Renal cortex interstitium (tissue), 15 donors: Measurements from ENCODE around the gene NLRC5. TPM values are rescaled to one million over a fixed set of nuclear protein-coding genes. Genes with fewer than 3 reads are reported as not detected.

ENCODE experiments used
- DNase-seq, 11 donors: peaks; one replicate each; pipeline ENCODE4 v3.0.0-alpha.2; 2013; ENCODE audit warnings: low read depth in 9 of 11, low spot score in 4 of 11; ENCODE audit errors: extremely low read depth in 1 of 11
- long read RNA-seq, 16 experiments: transcript quantifications; one replicate each; lab custom pipeline, GENCODE V29; 2026
- polyA plus RNA-seq, 3 donors: library from polyadenylated mRNA; unstranded; fragments of 120-200 nt; gene quantifications; one replicate each; pipeline ENCODE4 v1.2.1, GENCODE V29; 2013; ENCODE audit not compliant: insufficient read length in 3 of 3

The NLRC5 gene, protein sequence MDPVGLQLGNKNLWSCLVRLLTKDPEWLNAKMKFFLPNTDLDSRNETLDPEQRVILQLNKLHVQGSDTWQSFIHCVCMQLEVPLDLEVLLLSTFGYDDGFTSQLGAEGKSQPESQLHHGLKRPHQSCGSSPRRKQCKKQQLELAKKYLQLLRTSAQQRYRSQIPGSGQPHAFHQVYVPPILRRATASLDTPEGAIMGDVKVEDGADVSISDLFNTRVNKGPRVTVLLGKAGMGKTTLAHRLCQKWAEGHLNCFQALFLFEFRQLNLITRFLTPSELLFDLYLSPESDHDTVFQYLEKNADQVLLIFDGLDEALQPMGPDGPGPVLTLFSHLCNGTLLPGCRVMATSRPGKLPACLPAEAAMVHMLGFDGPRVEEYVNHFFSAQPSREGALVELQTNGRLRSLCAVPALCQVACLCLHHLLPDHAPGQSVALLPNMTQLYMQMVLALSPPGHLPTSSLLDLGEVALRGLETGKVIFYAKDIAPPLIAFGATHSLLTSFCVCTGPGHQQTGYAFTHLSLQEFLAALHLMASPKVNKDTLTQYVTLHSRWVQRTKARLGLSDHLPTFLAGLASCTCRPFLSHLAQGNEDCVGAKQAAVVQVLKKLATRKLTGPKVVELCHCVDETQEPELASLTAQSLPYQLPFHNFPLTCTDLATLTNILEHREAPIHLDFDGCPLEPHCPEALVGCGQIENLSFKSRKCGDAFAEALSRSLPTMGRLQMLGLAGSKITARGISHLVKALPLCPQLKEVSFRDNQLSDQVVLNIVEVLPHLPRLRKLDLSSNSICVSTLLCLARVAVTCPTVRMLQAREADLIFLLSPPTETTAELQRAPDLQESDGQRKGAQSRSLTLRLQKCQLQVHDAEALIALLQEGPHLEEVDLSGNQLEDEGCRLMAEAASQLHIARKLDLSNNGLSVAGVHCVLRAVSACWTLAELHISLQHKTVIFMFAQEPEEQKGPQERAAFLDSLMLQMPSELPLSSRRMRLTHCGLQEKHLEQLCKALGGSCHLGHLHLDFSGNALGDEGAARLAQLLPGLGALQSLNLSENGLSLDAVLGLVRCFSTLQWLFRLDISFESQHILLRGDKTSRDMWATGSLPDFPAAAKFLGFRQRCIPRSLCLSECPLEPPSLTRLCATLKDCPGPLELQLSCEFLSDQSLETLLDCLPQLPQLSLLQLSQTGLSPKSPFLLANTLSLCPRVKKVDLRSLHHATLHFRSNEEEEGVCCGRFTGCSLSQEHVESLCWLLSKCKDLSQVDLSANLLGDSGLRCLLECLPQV (N-terminal part only)
- polyA plus RNA-seq, result 1 to 10 TPM; 2.3 to 4.2 (median 2.6) TPM
- long read RNA-seq, donor 1, result 0 reads
- long read RNA-seq, donor 2, result 0 reads
- long read RNA-seq, donor 3, result 0 reads
- long read RNA-seq, donor 4, result 0 reads
- long read RNA-seq, donor 5, result 0 reads
- long read RNA-seq, donor 6, result 0 reads
- long read RNA-seq, donor 7, result 0 reads
- long read RNA-seq, donor 8, result 0 reads
- long read RNA-seq, donor 9, result 0 reads
- long read RNA-seq, donor 10, partial matches to known transcripts, result 0 of 1 reads
- long read RNA-seq, donor 10, other reads (novel, unspliced or antisense), result 0 of 1 reads
- long read RNA-seq, donor 11, result 0 reads
- long read RNA-seq, donor 12, result 0 reads
- long read RNA-seq, donor 13, result 0 reads
- long read RNA-seq, donor 14, result 0 reads
- long read RNA-seq, donor 15, result 0 reads
- long read RNA-seq, donor 16, partial matches to known transcripts, result 0 of 1 reads
- long read RNA-seq, donor 16, other reads (novel, unspliced or antisense), result 0 of 1 reads

DNA sequence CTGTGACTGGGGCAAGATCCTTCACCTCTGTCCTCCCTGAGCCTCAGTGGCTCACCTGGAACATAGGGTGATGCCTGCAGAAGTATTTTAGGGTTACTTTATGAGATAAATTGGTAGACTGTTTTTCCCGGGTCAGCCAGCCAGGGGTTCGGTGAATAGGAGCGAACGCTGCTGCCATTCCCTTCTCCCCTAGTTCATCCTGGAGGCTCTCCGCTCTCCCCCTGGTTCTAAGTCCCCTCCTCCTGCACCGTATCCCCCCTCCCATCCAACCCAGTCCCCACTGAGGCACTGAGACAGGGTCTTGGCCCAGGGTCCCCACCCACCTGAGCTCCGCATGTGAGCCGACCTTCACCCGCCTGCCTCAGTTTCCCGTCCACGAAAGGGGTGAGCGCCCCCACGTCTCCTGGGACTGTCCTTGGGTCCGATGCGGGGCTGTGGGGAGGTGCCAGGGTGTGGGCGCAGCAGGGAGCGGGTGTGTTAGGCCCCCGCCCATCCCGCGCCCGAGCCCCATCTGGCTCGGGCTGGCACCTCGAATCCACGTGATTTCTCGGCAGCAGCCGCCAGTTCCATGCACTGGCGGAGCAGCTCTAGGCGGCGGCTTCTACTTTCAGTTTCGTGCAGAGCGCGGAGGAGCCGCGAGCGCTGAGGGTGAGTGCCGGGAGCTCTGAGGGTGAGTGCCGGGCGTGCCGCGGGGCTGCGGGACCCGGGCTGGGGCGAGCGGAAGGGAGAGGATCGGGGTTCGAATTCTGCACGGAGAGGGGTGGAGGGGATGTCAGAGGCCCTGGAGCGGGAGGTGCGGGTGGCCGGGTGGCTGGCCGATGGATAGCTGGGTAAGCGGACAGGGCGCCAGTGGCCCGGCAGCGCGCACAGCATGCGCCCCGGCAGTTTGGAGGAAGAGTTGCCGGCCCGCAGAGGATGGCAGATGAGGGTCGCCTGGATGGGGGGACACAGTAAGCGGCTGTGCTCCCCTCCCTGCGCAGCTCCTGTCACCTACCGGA, at the start of gene NLRC5:
Gene NLRC5, plus strand, starts transcription at position 610 of the 998 bp plus-strand sequence. CDS start 31,156 bp downstream, outside the sequence.
- DNase-seq, result peak; percentile 41 to 68 (median 64)

DNA sequence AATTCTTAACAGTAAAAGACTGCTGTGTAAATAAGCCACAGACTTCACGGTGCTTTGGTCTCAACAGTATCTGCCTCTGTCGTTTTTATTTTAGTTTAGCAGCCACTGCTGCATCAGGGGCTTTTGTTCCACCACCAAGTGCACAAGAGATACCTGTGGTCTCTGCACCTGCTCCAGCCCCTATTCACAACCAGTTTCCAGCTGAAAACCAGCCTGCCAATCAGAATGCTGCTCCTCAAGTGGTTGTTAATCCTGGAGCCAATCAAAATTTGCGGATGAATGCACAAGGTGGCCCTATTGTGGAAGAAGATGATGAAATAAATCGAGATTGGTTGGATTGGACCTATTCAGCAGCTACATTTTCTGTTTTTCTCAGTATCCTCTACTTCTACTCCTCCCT, 49.6 kb upstream of the NLRC5 start:
- DNase-seq, result no peak

DNA sequence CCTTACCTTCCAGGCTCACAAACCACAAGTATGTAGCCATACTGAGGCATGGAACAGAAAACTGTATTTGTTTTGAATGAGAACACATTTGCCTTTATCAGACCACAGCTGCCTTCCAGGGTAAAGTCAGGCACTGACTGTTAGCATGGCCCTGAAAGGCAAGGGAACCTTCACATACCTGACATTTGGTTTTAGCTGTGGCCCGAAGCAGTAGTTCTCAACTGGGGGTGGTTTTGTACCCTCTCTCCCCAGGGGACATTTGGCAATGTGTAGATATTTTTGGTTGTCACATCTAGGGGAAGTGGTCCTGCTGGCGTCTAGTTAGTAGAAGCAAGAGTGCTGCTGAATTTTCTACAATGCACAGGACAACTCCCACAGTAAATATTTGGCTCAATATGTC, 48.3 kb upstream of the NLRC5 start:
- no peak for DNase-seq

DNA sequence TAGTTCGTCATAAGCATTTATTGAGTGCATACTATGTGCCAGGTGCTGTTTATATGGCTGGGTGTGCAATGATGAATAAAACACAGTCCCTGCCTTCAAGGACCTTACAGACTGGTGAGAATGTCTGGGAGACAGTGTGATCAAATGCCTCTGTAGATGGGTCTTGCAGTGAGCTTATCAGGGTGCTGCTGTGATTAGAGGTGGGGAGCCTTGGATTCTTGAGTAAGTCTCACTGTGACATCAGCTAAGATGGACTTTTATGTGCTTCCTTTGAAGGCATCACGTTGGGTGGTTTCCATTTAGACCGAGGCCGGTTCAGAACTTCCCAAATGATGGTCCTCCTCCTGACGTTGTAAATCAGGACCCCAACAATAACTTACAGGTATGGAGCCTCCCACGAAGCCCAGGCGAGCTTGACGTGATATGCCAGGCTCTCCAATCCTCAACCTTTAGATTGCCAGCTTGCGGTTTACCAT, 47.5 kb upstream of the NLRC5 start:
- no peak for DNase-seq

DNA sequence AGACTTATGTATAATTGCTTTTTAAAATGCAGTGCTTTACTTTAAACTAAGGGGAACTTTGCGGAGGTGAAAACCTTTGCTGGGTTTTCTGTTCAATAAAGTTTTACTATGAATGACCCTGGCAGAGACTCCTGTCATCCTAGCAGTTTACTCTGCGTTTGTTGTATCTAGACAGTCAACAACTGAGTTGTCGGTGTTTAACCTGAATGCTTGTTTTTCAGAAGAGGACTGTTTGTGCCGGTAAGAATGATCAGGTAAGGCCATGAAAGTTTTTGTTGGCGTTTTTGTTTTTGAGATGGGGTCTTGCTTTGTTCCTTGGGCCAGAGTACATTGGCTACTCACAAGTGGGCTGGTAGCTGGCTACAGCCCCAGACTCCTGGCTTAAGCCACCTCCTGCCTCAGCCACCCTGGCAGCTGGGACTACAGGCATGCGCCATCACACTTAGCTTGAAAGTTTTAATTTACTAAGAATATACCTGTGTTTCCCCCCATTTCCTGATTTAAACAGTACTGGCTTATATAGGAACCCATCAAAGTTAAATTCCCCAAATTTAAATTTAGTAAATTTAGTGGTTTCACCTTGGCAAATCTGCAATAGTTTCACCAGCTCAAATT, 45.5 kb upstream of the NLRC5 start:
- no peak for DNase-seq

DNA sequence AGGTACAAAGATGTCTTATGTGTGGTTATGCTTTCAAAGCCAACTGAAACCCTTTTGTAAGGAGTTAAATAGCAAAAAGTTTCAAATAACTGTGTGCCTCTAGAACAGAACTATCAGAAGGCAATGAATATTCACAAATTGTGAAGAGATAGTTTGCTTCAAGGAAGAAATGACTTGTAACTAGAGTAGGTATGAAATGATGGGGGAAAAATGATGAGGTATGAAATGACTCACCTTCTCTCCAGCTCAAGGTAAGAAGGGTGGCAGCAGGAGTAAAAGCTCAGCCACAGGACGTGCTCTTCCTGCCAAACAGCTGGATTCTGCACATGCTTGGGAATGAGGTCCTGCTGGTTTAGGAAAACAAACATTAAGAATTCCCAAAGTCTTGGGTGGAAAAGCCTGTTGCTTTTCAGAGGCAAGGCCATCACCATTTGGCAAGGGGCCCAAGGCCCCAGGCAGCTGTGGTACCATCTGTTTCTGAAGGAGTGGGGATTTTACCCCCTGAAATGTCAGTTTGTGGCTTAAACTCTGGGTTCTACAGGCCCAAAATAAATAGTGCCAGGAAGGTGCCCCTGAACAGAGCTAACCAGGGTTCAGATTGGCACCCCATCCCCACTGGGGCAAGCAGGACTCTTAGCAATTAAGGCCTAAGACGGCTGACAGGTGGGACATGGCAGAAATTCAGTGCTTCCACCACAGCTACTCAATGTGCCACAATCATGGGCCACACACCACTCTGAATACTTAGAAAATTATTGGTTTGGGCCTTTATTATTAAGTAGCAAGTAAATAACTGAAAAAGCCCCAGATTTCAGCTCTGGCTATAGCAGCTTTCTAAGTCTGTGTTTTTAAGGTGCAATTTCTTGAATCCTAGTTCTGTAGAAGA, 44.2 kb upstream of the NLRC5 start:
- no peak for DNase-seq

DNA sequence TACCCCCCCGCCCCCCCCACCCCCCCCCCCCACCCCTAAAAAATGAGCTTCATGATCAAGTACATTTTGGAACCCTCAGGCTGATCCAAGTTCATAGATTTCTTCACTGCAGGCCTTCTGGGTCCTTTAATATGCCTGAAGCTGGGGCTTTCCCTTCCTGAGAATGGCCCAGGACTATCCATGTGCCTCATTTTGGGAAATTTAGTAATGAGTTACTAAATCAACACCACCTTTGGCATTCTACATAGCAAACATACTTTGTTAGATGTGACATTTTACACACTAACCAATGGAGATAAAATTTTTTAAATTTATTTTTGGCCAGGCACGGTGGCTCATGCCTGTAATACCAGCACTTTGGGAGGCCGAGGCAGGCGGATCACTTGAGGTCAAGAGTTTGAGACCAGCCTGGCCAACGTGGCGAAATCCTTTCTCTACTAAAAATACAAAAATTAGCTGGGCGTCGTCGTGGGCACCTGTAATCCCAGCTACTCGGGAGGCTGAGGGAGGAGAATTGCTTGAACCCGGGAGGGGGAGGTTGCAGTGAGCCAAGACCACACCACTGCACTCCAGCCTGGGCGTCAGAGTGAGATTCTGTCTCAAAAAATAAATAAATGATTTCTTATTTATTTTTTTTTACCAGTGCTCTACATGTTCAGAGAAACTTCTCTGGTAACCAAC, 43.4 kb upstream of the NLRC5 start:
- DNase-seq, result no peak

DNA sequence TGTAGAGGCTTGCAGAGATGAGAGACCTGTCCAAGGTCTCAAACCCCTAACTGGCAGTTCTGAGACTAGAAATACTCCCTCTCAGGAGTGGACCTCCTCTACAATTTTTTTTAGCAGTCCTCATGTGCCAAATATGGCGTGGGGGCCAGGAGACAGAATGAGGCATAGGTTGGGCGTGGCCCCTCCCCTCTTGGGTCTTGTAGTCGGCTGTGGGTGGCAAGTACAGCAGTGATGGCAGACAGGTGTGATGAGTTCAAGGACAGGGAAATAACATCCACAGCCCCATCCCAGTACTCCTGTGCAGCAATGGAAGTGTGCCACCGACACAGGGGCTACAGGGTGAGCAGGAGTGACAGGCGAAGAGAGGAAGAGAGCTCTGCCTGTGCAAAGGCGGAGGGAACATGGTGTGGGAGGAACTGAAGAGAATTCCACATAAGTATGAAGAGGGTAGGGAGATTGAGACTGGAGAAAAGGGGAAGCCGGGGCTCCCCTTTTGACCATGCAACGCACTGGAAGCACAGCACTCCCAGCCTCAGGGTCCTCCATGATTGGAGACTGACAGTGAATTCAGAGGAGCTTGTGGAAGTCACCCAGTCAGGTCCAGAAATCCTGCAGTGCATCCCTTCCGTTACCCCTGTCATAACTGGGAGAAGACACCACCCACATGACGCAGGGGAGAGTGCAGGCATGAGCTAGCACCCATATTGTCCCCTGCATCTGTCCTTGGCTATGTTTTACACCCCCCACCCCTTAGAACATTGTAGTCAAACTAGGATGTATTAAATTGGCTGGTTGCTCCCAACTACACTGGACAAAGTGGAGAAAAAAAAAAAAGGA, 42.4 kb upstream of the NLRC5 start:
- DNase-seq, result no peak

DNA sequence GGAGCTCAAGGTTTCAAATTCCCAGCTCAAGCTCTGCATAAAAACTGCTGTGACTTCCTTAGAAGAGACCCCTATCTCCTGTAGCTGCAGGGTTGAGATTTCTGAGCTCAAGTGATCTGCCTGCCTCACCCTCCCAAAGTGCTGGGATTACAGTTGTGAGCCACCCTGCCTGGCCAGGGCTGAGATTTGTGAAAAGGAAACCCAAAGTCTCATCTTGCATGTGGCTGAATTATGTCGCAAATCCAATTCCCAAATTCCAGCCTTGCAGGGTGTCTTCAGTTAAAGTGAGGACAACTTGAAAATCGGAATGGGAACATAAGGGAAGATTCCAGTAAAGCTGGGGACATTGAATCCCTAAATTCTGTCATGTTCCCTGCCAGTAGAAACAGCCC, 41.8 kb upstream of the NLRC5 start:
- DNase-seq, result no peak

DNA sequence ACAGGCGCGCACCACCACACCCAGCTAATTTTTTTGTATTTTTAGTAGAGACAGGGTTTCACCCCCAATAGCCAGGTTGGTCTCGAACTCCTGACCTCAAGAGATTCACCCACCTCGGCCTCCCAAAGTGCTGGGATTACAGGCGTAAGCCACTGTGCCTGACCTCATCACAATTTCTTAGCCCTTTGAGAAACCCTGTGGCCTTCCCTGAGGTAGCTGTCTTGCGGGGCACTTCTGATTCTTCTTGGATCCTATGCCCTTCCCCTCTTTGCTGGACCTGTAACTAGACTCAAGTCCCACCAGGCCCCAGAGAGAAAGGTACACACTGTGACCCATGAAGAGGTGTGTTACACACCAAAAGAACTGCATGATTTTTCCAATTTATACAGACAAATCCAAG, 41.1 kb upstream of the NLRC5 start:
- DNase-seq, result no peak

DNA sequence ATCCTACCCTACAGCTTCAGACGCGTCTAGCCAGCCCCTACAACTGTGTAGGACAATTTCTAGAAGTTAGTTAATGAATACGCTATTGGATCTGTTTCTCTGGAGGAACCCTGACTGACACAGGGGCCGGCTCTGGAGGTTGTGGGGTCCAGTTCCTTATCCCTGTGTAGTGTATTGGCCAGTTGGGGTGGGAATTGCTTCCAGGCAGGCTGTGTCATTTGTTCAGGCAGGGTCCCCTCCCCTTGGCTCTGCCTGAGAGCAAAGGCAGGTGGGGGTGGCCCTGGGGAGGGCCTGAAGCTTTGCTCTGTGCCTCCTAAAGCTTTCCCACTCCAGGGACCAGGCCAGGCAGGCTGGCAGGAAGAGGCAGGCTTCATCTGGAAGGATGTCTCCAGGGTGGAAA, 39.3 kb upstream of the NLRC5 start:
- DNase-seq, result no peak

DNA sequence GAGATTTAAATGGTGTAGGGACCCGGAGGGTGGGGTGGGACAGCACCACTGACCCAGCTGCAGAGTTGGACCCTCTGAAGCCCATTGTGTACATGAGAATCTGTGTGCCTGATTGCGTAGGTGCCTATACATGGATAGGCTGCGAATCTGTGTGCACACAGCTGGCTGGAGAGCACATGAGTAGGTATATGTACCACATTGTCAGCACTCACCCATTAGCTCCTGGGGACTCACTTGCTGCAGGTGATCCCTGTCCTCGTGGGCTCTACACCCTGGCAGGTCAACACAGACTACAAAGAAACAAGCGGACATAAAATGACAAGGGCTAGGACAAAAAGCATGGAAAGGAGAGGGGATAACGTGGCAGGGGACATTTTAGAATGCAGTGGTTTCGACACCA, 38.9 kb upstream of the NLRC5 start:
- no peak for DNase-seq

DNA sequence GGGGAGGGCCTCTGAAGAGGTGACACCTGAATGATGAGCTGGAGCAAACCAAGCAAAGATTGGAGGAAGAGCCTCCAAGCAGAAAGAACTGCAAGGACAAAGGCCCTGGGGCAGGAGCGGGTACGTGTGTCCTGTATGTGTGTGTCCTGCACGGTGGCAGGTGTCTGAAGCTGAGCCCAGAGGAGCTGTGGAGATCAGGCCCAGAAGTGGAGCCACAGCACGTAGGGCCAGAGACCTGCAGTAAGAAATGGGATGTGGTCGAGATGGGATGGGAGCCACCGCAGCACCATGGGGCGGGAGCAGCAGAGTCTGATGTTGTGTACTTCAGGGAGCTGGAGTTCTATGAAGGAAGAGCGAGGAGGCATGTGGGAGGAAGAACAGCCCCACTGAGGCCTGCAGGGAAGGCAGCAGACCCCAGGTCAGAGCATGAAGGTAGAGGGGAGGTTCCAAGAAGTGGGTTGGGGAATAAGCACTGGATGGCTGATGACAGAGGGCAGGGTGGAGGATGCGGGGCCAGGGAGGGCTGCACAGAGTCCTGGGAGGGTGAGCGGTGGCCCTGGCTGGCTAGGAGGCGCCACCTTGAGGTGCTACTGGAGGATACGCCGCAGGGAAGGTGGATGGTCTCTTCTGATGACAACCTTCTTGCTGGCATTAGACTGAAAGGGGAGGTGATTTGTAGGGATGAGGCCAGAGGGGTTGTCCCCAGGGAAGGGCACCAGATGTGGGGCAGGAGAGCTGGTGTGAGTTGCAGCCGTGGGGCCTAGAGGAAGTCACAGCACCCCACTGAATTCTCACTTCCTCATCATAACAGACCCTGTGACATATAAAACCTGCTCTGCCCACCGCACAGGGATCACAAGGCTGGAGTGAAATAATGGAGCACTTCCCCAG, 38.2 kb upstream of the NLRC5 start:
- peak in 1 of 11 donors; percentile 24 for DNase-seq
